OCI-LY7 (cell line): ENCODE results near the gene USH1G. TPM values are rescaled to one million over a fixed set of nuclear protein-coding genes. Genes with fewer than 3 reads are reported as not detected.
A peak's percentile ranks its signal among the peaks of the same experiment; 100 is the strongest.

Experiments
- BruUV-seq: library from RNA; stranded (reverse); fragments of 400-500 nt; replicated peaks from 2 replicates; lab custom pipeline; 2021; lab: Mats Ljungman, UMichigan
- CTCF ChIA-PET: fragments of 300-600 bp; sonication (Branson Sonifier 250); formaldehyde crosslinking; loops from one replicate; lab custom pipeline; 2022; ENCODE audit warnings: antibody characterized with exemption; ENCODE audit not compliant: unreplicated experiment; lab: Charles Lee
- POLR2A ChIA-PET: fragments of 300-600 bp; sonication (Branson Sonifier 250); formaldehyde crosslinking; loops from one replicate; lab custom pipeline; 2022; ENCODE audit warnings: antibody characterized with exemption; lab: Charles Lee
- DNase-seq: peaks from one replicate; pipeline ENCODE4 v3.0.0-alpha.2; 2015; ENCODE audit warnings: low spot score
- H2AFZ ChIP-seq: fragments of 200-600 bp; sonication (generic), shearing (Covaris generic); 2 replicates; pipeline ENCODE4 v1.6.1; 2014; ENCODE audit warnings: mild to moderate bottlenecking, antibody characterized with exemption, low read length, moderate library complexity
- H3K27ac ChIP-seq: fragments of 200-600 bp; sonication (generic); 2 replicates; pipeline ENCODE4 v1.5.1; 2014; ENCODE audit warnings: mixed run types, low read depth, mild to moderate bottlenecking, moderate library complexity, low read length, inconsistent platforms; ENCODE audit not compliant: poor library complexity, severe bottlenecking
- H3K36me3 ChIP-seq: fragments of 200-600 bp; sonication (generic); 2 replicates; pipeline ENCODE4 v1.6.1; 2014; ENCODE audit warnings: mild to moderate bottlenecking, antibody characterized with exemption, low read length, moderate library complexity, mixed read lengths; ENCODE audit not compliant: insufficient read depth
- H3K4me1 ChIP-seq: fragments of 200-600 bp; sonication (generic); 2 replicates; pipeline ENCODE4 v1.5.1; 2014; ENCODE audit warnings: mild to moderate bottlenecking, low read length; ENCODE audit not compliant: insufficient read depth, poor library complexity, severe bottlenecking
- H3K4me2 ChIP-seq: fragments of 200-600 bp; sonication (generic); 2 replicates; pipeline ENCODE4 v1.6.1; 2014; ENCODE audit warnings: mild to moderate bottlenecking, low read length
- H3K4me3 ChIP-seq: fragments of 200-600 bp; sonication (generic); 2 replicates; pipeline ENCODE4 v1.5.1; 2014; ENCODE audit warnings: mild to moderate bottlenecking, low read depth, low read length; ENCODE audit not compliant: poor library complexity, severe bottlenecking
- H3K79me2 ChIP-seq: fragments of 200-600 bp; sonication (generic); 2 replicates; pipeline ENCODE4 v1.6.1; 2016; ENCODE audit warnings: low read depth, mild to moderate bottlenecking, low read length, moderate library complexity, mixed read lengths; ENCODE audit not compliant: insufficient read depth
- H3K9me2 ChIP-seq: fragments of 200-600 bp; sonication (generic); 2 replicates; pipeline ENCODE4 v1.6.1; 2016; ENCODE audit warnings: mild to moderate bottlenecking, low read length, mixed read lengths; ENCODE audit not compliant: insufficient read depth
- H3K9me3 ChIP-seq: fragments of 200-600 bp; sonication (generic); 2 replicates; pipeline ENCODE4 v1.6.1; 2014; ENCODE audit warnings: mild to moderate bottlenecking, mixed run types, low read length, mixed read lengths
- H4K20me1 ChIP-seq: fragments of 200-600 bp; sonication (generic); 2 replicates; pipeline ENCODE4 v1.6.1; 2014; ENCODE audit warnings: mild to moderate bottlenecking, antibody characterized with exemption, low read length, moderate library complexity, mixed read lengths; ENCODE audit not compliant: insufficient read depth
- EZH2phosphoT487 ChIP-seq: fragments of 200-600 bp; sonication (generic); IDR thresholded peaks from 2 replicates; pipeline ENCODE4 v1.6.1; 2018; ENCODE audit warnings: low read depth, borderline replicate concordance, mild to moderate bottlenecking, mixed run types, antibody characterized with exemption, low read length, moderate library complexity, mixed read lengths
- intact Hi-C: fragments of 100-400 bp; cut with micrococcal nuclease; formaldehyde crosslinking; loops from one replicate; pipeline ENCODE4 v1.10.0; 2022; ENCODE audit not compliant: unreplicated experiment
- total RNA-seq, 2 experiments: library from RNA; depleted of rRNA in 1 of 2; stranded (reverse); fragments of >200 nt in 1 of 2; shearing (Covaris generic) in 1 of 2; gene quantifications; 2 replicates each; pipeline ENCODE4 v1.2.3, GENCODE V29; 2014 to 2022
- TF ChIP-seq, protein P1 (sequence below): fragments of 200-600 bp; sonication (generic); conservative IDR thresholded peaks from 2 replicates; pipeline ENCODE4 v1.5.1; 2014; ENCODE audit warnings: mild to moderate bottlenecking, antibody characterized with exemption, low read length, moderate library complexity, mixed read lengths

The USH1G gene
- total RNA-seq, 2 experiments from 2014 or later = not detected

- H3K79me2 ChIP-seq = no peaks in the 10 kb centered on the region
- H3K4me3 ChIP-seq = no peak overlapping the region
- DNase-seq = peak; percentile 81
- H3K4me1 ChIP-seq = peaks cover 7% of the 10 kb centered on the region
- no peaks in the 10 kb centered on the region for H3K36me3 ChIP-seq
- no peak for TF ChIP-seq EZH2phosphoT487
- TF ChIP-seq, protein P1, sequence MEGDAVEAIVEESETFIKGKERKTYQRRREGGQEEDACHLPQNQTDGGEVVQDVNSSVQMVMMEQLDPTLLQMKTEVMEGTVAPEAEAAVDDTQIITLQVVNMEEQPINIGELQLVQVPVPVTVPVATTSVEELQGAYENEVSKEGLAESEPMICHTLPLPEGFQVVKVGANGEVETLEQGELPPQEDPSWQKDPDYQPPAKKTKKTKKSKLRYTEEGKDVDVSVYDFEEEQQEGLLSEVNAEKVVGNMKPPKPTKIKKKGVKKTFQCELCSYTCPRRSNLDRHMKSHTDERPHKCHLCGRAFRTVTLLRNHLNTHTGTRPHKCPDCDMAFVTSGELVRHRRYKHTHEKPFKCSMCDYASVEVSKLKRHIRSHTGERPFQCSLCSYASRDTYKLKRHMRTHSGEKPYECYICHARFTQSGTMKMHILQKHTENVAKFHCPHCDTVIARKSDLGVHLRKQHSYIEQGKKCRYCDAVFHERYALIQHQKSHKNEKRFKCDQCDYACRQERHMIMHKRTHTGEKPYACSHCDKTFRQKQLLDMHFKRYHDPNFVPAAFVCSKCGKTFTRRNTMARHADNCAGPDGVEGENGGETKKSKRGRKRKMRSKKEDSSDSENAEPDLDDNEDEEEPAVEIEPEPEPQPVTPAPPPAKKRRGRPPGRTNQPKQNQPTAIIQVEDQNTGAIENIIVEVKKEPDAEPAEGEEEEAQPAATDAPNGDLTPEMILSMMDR = peak; percentile 98
- ChIA-PET CTCF (interaction anchor here (0.5 to 1.2 kb wide), 7 partner anchors 9 to 167 kb away, joined by 3 to 5 read pairs (median 4); partner anchors contain the start of gene OTOP2), POLR2A (interaction anchor here (0.5 to 1.2 kb wide), 3 partner anchors 9 to 85 kb away, joined by 3 to 4 read pairs (median 4); partner anchors contain the start of gene FDXR)
- H3K9me3 ChIP-seq = no peaks in the 10 kb centered on the region
- intact Hi-C loops = loop anchor here (1.0 to 2.0 kb wide), 2 partner anchors 35 to 167 kb away; partner anchors contain the start of gene USH1G
- no TSS peak for BruUV-seq
- no peak overlapping the region for H2AFZ ChIP-seq
- H3K9me2 ChIP-seq = no peaks in the 10 kb centered on the region
- no peak overlapping the region for H3K27ac ChIP-seq
- H3K4me2 ChIP-seq = no peak overlapping the region
- H4K20me1 ChIP-seq = no peaks in the 10 kb centered on the region
Observed at GRCh38 chr17:74957935-74958740, 35.1 kb upstream of the USH1G start.

GRCh38 chr17:74956093-74956492, 33.0 kb upstream of the USH1G start:
- Histone ChIP-seq H3K4me1 (peaks cover 7% of the 10 kb centered on the region), H3K4me3 (no peak overlapping the region), H3K9me2 (no peaks in the 10 kb centered on the region), H3K4me2 (no peak overlapping the region), H3K9me3 (no peaks in the 10 kb centered on the region), H3K36me3 (no peaks in the 10 kb centered on the region), H3K27ac (no peak overlapping the region), H3K79me2 (no peaks in the 10 kb centered on the region), H2AFZ (no peak overlapping the region), H4K20me1 (no peaks in the 10 kb centered on the region)
- intact Hi-C loops = no loop called here
- DNase-seq = no peak
- no TSS peak for BruUV-seq
- ChIA-PET POLR2A (no interaction called here), CTCF (interaction anchor here (0.6 kb wide), 1 partner anchor 104 kb away, joined by 3 read pairs; no protein-coding TSS in a partner anchor)
- TF ChIP-seq, protein P1 = no peak
- TF ChIP-seq EZH2phosphoT487 = no peak
